Vagina (tissue), 2 donors: ENCODE results near the gene GMCL2. TPM values are rescaled to one million over a fixed set of nuclear protein-coding genes. Genes with fewer than 3 reads are reported as not detected.

Experiments
- DNase-seq, 2 donors: peaks; one replicate each; pipeline ENCODE4 v3.0.0-alpha.2; 2017; ENCODE audit errors: extremely low spot score in 2 of 2
- H3K27ac ChIP-seq: fragments of 200-600 bp; sonication (generic); one replicate; pipeline ENCODE4 v1.5.1; 2019
- H3K27me3 ChIP-seq: fragments of 200-600 bp; sonication (generic); one replicate; pipeline ENCODE4 v1.5.1; 2019
- H3K36me3 ChIP-seq, 2 donors: fragments of 200-600 bp; sonication (generic); one replicate each; pipeline ENCODE4 v1.5.1; 2017 to 2019
- H3K4me1 ChIP-seq: fragments of 200-600 bp; sonication (generic); one replicate; pipeline ENCODE4 v1.5.1; 2019
- H3K4me3 ChIP-seq, 2 donors: fragments of 200-600 bp; sonication (generic); 1 replicate in 1 of 2; 2 replicates in 1 of 2; pipeline ENCODE4 v1.5.1; 2016 to 2019
- H3K9me3 ChIP-seq: fragments of 200-600 bp; sonication (generic); one replicate; pipeline ENCODE4 v1.5.1; 2019
- POLR2A ChIP-seq, 2 donors: fragments of 450-650 bp; IDR thresholded peaks; one replicate each; pipeline ENCODE4 v1.6.1; 2017; ENCODE audit warnings: antibody characterized with exemption in 2 of 2, mild to moderate bottlenecking in 2 of 2, moderate library complexity in 2 of 2
- POLR2AphosphoS5 ChIP-seq, 2 donors: sonication (generic); formaldehyde crosslinking; IDR thresholded peaks; one replicate each; pipeline ENCODE4 v1.9.0; 2017; ENCODE audit warnings: antibody characterized with exemption in 2 of 2, mild to moderate bottlenecking in 2 of 2, low read depth in 1 of 2; ENCODE audit not compliant: insufficient read depth in 1 of 2
- intact Hi-C: fragments of 100-400 bp; cut with DNase I; formaldehyde crosslinking; loops from one replicate; pipeline ENCODE4 v1.15.1; 2023
- total RNA-seq: library from RNA; depleted of rRNA; stranded (reverse); fragments of >200 nt; gene quantifications from one replicate; pipeline ENCODE4 v1.2.3, GENCODE V29; 2016
- TF ChIP-seq, protein P1 (sequence below), 3 experiments: fragments of 450-650 bp in 2 of 3; fragments of 200-600 bp in 1 of 3; sonication (generic) in 1 of 3; IDR thresholded peaks; one replicate each; pipeline ENCODE4 v1.5.1; 2017 to 2019; ENCODE audit warnings: antibody characterized with exemption in 3 of 3, mild to moderate bottlenecking in 2 of 3, moderate library complexity in 2 of 3

Gene GMCL2, protein sequence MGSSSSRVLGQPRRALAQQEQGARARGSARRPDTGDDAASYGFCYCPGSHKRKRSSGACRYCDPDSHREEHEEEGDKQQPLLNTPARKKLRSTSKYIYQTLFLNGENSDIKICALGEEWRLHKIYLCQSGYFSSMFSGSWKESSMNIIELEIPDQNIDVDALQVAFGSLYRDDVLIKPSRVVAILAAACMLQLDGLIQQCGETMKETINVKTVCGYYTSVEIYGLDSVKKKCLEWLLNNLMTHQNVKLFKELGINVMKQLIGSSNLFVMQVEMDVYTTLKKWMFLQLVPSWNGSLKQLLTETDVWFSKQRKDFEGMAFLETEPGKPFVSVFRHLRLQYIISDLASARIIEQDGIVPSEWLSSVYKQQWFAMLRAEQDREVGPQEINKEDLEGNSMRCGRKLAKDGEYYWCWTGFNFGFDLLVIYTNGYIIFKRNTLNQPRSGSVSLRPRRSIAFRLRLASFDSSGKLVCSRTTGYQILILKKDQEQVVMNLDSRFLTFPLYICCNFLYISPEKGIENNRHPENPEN
- total RNA-seq: not detected

DNA sequence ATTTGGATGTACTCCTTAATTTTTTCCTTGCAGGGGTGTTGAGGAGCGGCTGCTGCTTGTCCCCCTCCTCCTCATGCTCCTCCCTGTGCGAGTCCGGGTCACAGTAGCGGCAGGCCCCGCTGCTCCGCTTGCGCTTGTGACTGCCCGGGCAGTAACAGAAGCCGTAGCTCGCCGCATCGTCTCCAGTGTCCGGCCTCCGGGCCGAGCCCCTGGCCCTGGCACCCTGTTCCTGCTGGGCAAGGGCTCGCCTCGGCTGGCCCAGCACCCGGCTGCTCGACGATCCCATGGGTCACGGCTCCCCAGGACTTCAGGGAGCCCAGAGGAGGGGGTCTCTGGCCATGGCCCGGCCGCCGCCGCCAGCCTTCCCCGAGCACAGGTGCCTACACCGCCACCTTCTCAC is at the start of gene GMCL2:
Gene GMCL2, minus strand, starts transcription at position 358 of the 400 bp plus-strand sequence. Its CDS starts 72 bp downstream, at position 286.
- H3K36me3 ChIP-seq: no peaks in the 10 kb centered on the region
- H3K9me3 ChIP-seq: no peaks in the 10 kb centered on the region
- TF ChIP-seq, protein P1, sequence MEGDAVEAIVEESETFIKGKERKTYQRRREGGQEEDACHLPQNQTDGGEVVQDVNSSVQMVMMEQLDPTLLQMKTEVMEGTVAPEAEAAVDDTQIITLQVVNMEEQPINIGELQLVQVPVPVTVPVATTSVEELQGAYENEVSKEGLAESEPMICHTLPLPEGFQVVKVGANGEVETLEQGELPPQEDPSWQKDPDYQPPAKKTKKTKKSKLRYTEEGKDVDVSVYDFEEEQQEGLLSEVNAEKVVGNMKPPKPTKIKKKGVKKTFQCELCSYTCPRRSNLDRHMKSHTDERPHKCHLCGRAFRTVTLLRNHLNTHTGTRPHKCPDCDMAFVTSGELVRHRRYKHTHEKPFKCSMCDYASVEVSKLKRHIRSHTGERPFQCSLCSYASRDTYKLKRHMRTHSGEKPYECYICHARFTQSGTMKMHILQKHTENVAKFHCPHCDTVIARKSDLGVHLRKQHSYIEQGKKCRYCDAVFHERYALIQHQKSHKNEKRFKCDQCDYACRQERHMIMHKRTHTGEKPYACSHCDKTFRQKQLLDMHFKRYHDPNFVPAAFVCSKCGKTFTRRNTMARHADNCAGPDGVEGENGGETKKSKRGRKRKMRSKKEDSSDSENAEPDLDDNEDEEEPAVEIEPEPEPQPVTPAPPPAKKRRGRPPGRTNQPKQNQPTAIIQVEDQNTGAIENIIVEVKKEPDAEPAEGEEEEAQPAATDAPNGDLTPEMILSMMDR (IDR thresholded peaks at IDR 0.05): no peak
- TF ChIP-seq POLR2A (IDR thresholded peaks at IDR 0.05) (no peak), POLR2AphosphoS5 (IDR thresholded peaks at IDR 0.05; ENCODE audit: insufficient read depth in 1 of 2, low read depth in 1 of 2) (no peak)
- intact Hi-C loops: no loop called here
- H3K27me3 ChIP-seq: no peaks in the 10 kb centered on the region
- H3K27ac ChIP-seq: no peak within 1 kb of the TSS
- H3K4me3 ChIP-seq: no peak within 1 kb of the TSS
- H3K4me1 ChIP-seq: no peaks in the 10 kb centered on the region
- no peak for DNase-seq

DNA sequence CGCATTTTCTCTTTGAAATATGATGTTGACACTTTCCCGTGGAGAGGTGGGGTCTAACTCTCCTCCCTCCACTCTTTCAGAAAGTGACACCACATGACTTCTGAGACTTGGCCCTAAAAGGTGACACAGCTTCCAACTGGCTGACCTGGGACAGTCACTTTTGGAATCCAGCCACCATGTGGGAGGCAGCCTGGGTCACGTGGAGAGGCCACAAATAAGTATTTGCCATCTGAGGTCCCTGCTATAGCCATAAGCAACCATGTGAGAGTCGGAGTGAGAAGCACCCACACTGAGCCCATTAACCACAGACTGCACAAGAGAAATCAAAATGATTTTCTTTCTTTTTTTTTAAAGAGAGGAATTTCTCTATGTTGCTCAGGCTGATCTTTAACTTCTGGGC is 49.5 kb upstream of the GMCL2 start:
- intact Hi-C loops: no loop called here
- no peak for DNase-seq
- H3K9me3 ChIP-seq: no peaks in the 10 kb centered on the region
- no peak overlapping the region for H3K27ac ChIP-seq
- TF ChIP-seq POLR2AphosphoS5 (IDR thresholded peaks at IDR 0.05; ENCODE audit: insufficient read depth in 1 of 2, low read depth in 1 of 2) (no peak), POLR2A (IDR thresholded peaks at IDR 0.05) (no peak)
- TF ChIP-seq, protein P1 (IDR thresholded peaks at IDR 0.05): no peak
- H3K4me1 ChIP-seq: peaks cover 42% of the 10 kb centered on the region
- H3K4me3 ChIP-seq: no peak overlapping the region
- no peaks in the 10 kb centered on the region for H3K27me3 ChIP-seq
- no peaks in the 10 kb centered on the region for H3K36me3 ChIP-seq

DNA sequence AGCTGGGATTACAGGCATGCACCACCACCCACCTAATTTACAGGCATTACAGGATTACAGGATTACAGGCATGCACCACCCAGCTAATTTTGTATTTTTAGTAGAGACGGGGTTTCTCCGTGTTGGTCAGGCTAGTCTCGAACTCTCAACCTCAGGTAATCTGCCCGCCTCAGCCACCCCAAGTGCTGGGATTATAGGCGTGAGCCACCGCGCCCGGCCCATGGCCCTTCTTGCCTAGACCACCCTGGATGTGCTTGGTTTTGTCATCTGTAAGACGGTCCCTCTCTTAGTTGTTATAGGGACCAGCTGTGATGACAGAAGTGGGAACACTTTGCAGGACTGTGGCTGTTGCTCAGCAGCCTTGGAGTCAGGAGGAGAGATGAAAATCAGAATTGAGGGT is 49.0 kb upstream of the GMCL2 start:
- H3K27ac ChIP-seq: no peak overlapping the region
- TF ChIP-seq POLR2A (IDR thresholded peaks at IDR 0.05) (no peak), POLR2AphosphoS5 (IDR thresholded peaks at IDR 0.05; ENCODE audit: insufficient read depth in 1 of 2, low read depth in 1 of 2) (no peak)
- TF ChIP-seq, protein P1 (IDR thresholded peaks at IDR 0.05): no peak
- intact Hi-C loops: no loop called here

DNA sequence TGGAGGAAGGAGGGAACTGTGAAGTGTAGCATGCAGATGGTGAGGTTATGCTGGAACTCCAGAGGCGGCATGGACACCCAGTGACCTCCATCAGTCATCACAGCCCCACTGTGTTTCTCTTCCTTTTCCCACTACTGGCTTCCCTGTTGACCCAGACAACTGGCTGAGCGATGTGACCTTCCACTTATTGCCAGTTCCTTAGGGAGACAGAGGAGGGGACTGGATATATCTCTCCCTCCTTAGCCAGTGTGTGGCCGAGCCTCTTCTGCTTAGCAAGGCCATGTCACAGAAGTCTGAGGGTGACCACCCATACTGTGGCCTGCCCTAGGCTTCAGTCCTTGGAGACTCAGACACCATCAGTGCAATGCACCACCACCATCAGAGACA is 48.4 kb upstream of the GMCL2 start:
- H3K4me3 ChIP-seq: no peak overlapping the region
- H3K4me1 ChIP-seq: peaks cover 53% of the 10 kb centered on the region
- no peaks in the 10 kb centered on the region for H3K9me3 ChIP-seq
- no peak for DNase-seq
- intact Hi-C loops: no loop called here
- TF ChIP-seq, protein P1 (IDR thresholded peaks at IDR 0.05): no peak
- no peak for TF ChIP-seq POLR2A (IDR thresholded peaks at IDR 0.05)
- TF ChIP-seq POLR2AphosphoS5 (IDR thresholded peaks at IDR 0.05; ENCODE audit: insufficient read depth in 1 of 2, low read depth in 1 of 2): no peak
- no peak overlapping the region for H3K27ac ChIP-seq
- H3K27me3 ChIP-seq: no peaks in the 10 kb centered on the region
- H3K36me3 ChIP-seq: no peaks in the 10 kb centered on the region

More for the DNA sequence above, 49.0 kb upstream of the GMCL2 start:
- Histone ChIP-seq H3K36me3 (no peaks in the 10 kb centered on the region), H3K4me1 (peaks cover 48% of the 10 kb centered on the region), H3K27me3 (no peaks in the 10 kb centered on the region), H3K9me3 (no peaks in the 10 kb centered on the region), H3K4me3 (no peak overlapping the region)
- DNase-seq: no peak
